Measurements from ENCODE around the gene MISP3. TPM values are rescaled to one million over a fixed set of nuclear protein-coding genes. Genes with fewer than 3 reads are reported as not detected.
"Not testable (repeated sequence)": the region's sequence is repeated elsewhere in the genome, so short reads cannot be mapped to it uniquely, and the experiment has no call there.

Gene MISP3
- total RNA-seq, 1 experiment from 2014 or later, result 3.2 TPM

- Mint-ChIP-seq H3K27ac (peak overlapping the region; percentile 34; the same call in 1 of the 2 replicates), H3K27me3 (ENCODE audit: low read depth) (peaks cover 15% of the 10 kb centered on the region), H3K36me3 (no peaks in the 10 kb centered on the region), H3K9me3 (no peaks in the 10 kb centered on the region), H3K4me3 (no peak overlapping the region), H3K4me1 (peaks cover 5% of the 10 kb centered on the region)
- CTCF ChIA-PET, result interaction anchor here (1.0 to 3.9 kb wide), 4 partner anchors 11 to 154 kb away, joined by 3 to 42 read pairs (median 4); no protein-coding TSS in a partner anchor
- TF ChIP-seq NR1H2 (CRISPR knock-in tag; IDR thresholded peaks at IDR 0.05) (no peak), GRHL2 (CRISPR knock-in tag; IDR thresholded peaks at IDR 0.05; ENCODE audit: insufficient replicate concordance, severe bottlenecking) (no peak), CDX4 (CRISPR knock-in tag; IDR thresholded peaks at IDR 0.05; ENCODE audit: borderline replicate concordance) (no peak), FOXP4 (CRISPR knock-in tag; IDR thresholded peaks at IDR 0.05) (no peak), TCF7 (CRISPR knock-in tag; IDR thresholded peaks at IDR 0.05; ENCODE audit: low read depth) (no peak), NFE2L1 (CRISPR knock-in tag; IDR thresholded peaks at IDR 0.05) (no peak), FOXP1 (CRISPR knock-in tag; IDR thresholded peaks at IDR 0.05; ENCODE audit: borderline replicate concordance) (no peak), GABPB1 (CRISPR knock-in tag; IDR thresholded peaks at IDR 0.05) (no peak), USF2 (CRISPR knock-in tag; IDR thresholded peaks at IDR 0.05) (no peak), ATF1 (CRISPR knock-in tag; IDR thresholded peaks at IDR 0.05) (no peak), ZNF138 (CRISPR knock-in tag; conservative IDR thresholded peaks at IDR 0.05) (no peak), CBFB (CRISPR knock-in tag; IDR thresholded peaks at IDR 0.05; ENCODE audit: low read depth) (no peak), ZNF219 (CRISPR knock-in tag; IDR thresholded peaks at IDR 0.05; ENCODE audit: borderline replicate concordance) (no peak), USF1 (CRISPR knock-in tag; IDR thresholded peaks at IDR 0.05) (no peak), ZNF416 (CRISPR knock-in tag; IDR thresholded peaks at IDR 0.05) (no peak)
- TF ChIP-seq, protein P1, sequence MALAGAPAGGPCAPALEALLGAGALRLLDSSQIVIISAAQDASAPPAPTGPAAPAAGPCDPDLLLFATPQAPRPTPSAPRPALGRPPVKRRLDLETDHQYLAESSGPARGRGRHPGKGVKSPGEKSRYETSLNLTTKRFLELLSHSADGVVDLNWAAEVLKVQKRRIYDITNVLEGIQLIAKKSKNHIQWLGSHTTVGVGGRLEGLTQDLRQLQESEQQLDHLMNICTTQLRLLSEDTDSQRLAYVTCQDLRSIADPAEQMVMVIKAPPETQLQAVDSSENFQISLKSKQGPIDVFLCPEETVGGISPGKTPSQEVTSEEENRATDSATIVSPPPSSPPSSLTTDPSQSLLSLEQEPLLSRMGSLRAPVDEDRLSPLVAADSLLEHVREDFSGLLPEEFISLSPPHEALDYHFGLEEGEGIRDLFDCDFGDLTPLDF (CRISPR knock-in tag; IDR thresholded peaks at IDR 0.05), result no peak
- TF ChIP-seq, protein P2, sequence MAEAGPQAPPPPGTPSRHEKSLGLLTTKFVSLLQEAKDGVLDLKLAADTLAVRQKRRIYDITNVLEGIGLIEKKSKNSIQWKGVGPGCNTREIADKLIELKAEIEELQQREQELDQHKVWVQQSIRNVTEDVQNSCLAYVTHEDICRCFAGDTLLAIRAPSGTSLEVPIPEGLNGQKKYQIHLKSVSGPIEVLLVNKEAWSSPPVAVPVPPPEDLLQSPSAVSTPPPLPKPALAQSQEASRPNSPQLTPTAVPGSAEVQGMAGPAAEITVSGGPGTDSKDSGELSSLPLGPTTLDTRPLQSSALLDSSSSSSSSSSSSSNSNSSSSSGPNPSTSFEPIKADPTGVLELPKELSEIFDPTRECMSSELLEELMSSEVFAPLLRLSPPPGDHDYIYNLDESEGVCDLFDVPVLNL (CRISPR knock-in tag; IDR thresholded peaks at IDR 0.05; ENCODE audit: borderline replicate concordance, low read depth), result no peak
- ATAC-seq, result no peak
- POLR2A ChIA-PET, result no interaction called here
- DNase-seq (ENCODE audit: low spot score), result no peak
These were observed 38.6 kb upstream of the MISP3 start for GRCh38 chr19:14033946-14034345.

DNA sequence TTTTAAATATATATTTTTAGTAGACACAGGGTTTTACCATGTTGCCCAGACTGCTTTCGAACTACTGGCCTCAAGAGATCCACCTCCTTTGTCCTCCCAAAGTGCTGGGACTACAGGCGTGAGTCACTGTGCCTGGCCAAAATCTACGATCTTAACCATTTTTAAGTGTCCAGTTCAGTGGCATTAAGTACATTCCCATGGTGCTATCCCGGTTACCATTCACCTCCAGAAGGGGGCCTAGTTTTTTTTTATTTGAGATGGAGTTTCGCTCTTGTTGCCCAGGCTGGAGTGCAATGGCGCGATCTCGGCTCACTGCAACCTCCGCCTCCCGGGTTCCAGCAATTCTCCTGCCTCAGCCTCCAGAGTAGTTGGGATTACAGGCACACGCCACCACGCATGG is 37.4 kb upstream of the MISP3 start:
- not testable (repeated sequence) for H3K4me3 Mint-ChIP-seq; H3K27ac Mint-ChIP-seq; H3K9me3 Mint-ChIP-seq; ATAC-seq; H3K4me1 Mint-ChIP-seq; H3K36me3 Mint-ChIP-seq; DNase-seq (ENCODE audit: low spot score)
- peaks cover 13% of the 10 kb centered on the region for H3K27me3 Mint-ChIP-seq (ENCODE audit: low read depth)
- CTCF ChIA-PET, result interaction anchor here (0.6 to 1.7 kb wide), 6 partner anchors 10 to 37 kb away, joined by 3 to 6 read pairs (median 4); partner anchors contain the start of gene MISP3
- POLR2A ChIA-PET, result interaction anchor here (0.6 kb wide), 1 partner anchor 57 kb away, joined by 3 read pairs; no protein-coding TSS in a partner anchor
